ENCODE results near the gene DOK6.

Gene DOK6

DNA sequence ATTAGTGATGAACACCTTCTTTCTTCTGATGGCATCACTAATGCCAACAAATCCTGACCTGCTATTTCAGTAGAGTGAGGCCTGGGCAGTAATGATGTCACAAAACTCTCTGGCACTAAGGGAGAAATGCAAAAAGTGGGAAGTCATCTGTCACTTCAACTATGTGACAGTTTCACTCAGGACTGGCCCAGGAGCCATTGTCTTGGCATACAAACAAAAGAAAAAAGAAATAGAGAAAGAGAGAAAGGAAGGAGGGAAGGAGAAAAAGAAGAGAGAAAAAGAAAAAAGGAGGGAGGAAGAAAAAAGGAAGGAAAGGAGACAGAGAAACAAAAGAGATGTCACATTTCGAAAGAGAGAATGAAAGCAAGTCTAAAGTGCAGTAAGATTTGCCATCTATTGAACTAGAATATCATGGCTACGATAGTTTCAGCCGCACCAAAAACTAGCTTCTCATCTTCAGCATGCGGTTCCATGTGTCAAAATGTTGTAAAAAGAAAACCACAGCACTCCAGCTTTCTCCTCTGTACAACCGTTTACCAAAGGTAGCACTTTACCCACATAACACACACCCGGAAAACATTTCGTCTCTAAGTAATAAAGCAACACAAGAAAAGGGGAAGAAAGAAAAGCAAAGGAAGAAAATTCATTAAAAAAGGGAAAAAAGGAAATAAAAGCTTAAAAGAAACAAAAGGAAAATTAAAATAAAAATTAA lies 496.9 kb downstream of the DOK6 start:
- no peak for DNase-seq

DNA sequence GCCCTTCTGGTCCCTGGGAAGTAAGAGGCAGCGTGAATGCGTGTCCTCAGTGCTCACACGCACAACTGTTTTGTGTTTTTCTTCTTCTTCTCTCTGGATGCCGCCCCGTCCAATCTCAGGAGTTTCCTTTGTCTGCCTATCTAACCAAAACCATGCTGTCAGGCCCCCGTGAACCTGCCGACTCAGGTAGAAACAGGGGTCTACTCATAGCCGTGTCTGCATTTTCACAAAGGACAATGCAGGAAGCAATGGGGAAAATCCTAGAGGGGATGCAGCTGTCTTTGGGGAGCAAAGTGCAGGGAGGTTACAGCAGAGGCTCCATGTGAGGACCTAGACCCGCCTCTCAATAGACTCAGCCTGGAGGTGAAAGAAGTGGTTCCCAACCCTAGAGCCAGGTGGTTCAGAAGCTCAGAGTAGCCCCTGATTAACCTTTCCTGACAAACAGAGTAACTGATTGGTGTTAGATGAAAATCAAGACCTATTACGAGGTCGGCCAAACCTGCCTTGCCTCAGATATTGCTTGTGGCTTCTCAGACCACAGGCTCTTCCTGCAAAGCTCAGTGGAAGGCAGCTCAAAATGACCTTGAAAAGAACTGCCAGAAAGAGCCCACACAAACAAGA lies 497.7 kb downstream of the DOK6 start:
- DNase-seq, result no peak
